HG03095 (cell line): ENCODE results near the gene FER.
"Not testable (repeated sequence)": the region's sequence is repeated elsewhere in the genome, so short reads cannot be mapped to it uniquely, and the experiment has no call there.

Experiments
- ATAC-seq: cut with Tn5 transposase; IDR thresholded peaks from one replicate; pipeline ENCODE4 v1.9.1; 2021; ENCODE audit warnings: moderate library complexity; ENCODE audit not compliant: unreplicated experiment

FER gene

GRCh38 chr5:108869066-108869465, 121.4 kb downstream of the FER start:
- no peak for ATAC-seq

- ATAC-seq: no peak
These were observed 128.8 kb downstream of the FER start for GRCh38 chr5:108876451-108876850.

GRCh38 chr5:108878756-108879155, 131.1 kb downstream of the FER start:
- ATAC-seq: no peak

- ATAC-seq: no peak
These were observed 133.4 kb downstream of the FER start for GRCh38 chr5:108881133-108881532.

- ATAC-seq: no peak
These were observed 137.0 kb downstream of the FER start for GRCh38 chr5:108884736-108885135.

GRCh38 chr5:108898257-108898656, 150.6 kb downstream of the FER start:
- no peak for ATAC-seq

- no peak for ATAC-seq
These were observed 151.0 kb downstream of the FER start for GRCh38 chr5:108898707-108899106.

GRCh38 chr5:108899244-108899643, 151.5 kb downstream of the FER start:
- ATAC-seq: not testable (repeated sequence)

- ATAC-seq: no peak
These were observed 153.0 kb downstream of the FER start for GRCh38 chr5:108900668-108901067.

- no peak for ATAC-seq
These were observed 158.1 kb downstream of the FER start for GRCh38 chr5:108905805-108906204.

- ATAC-seq: no peak
These were observed 162.9 kb downstream of the FER start for GRCh38 chr5:108910627-108911026.

GRCh38 chr5:108911055-108911454, 163.4 kb downstream of the FER start:
- no peak for ATAC-seq

- ATAC-seq: no peak
These were observed 169.9 kb downstream of the FER start for GRCh38 chr5:108917596-108917995.

- no peak for ATAC-seq
These were observed 172.1 kb downstream of the FER start for GRCh38 chr5:108919591-108920326.

- ATAC-seq: no peak
These were observed 176.8 kb downstream of the FER start for GRCh38 chr5:108924457-108924961.

GRCh38 chr5:108925073-108925472, 177.4 kb downstream of the FER start:
- no peak for ATAC-seq

GRCh38 chr5:108930107-108930506, 182.4 kb downstream of the FER start:
- no peak for ATAC-seq

- no peak for ATAC-seq
These were observed 187.9 kb downstream of the FER start for GRCh38 chr5:108935611-108936010.

- no peak for ATAC-seq
These were observed 189.5 kb downstream of the FER start for GRCh38 chr5:108937221-108937620.

- no peak for ATAC-seq
These were observed 192.8 kb downstream of the FER start for GRCh38 chr5:108940506-108940905.

GRCh38 chr5:108941746-108942145, 194.0 kb downstream of the FER start:
- ATAC-seq: no peak

GRCh38 chr5:108942701-108943100, 195.0 kb downstream of the FER start:
- no peak for ATAC-seq

- no peak for ATAC-seq
These were observed 197.4 kb downstream of the FER start for GRCh38 chr5:108945094-108945493.
